Sciatic nerve (tissue), 2 donors: ENCODE measurements around the gene TBX20. TPM values are rescaled to one million over a fixed set of nuclear protein-coding genes. Genes with fewer than 3 reads are reported as not detected.

ENCODE experiments used
- ATAC-seq: fragments of 200-7000 bp; cut with Tn5 transposase; one replicate; pipeline ENCODE4 v1.9.1; 2020; ENCODE audit warnings: mild to moderate bottlenecking, moderate library complexity
- DNase-seq: peaks from one replicate; pipeline ENCODE4 v3.0.0-alpha.2; 2020; ENCODE audit warnings: low spot score
- intact Hi-C: fragments of 100-400 bp; cut with DNase I; formaldehyde crosslinking; loops from one replicate; pipeline ENCODE4 v1.14.2; 2022
- total RNA-seq: library from RNA; stranded (reverse); fragmentation: NEBNext Ultra II Directional; extraction: Animal tissue kit (Norgen Biotek cat#: 25700); gene quantifications from one replicate; pipeline ENCODE4 v1.2.1, GENCODE V29; 2021
- donor health status: DM: no; HTN: no; CAD: no.
- donor health status: DM: no; HTN: no; CAD: no.

TBX20 gene
- not detected for total RNA-seq

- DNase-seq = no peak
- peak; percentile 45 for ATAC-seq
- intact Hi-C loops = no loop called here
Observed at GRCh38 chr7:35253710-35254495, at the start of gene TBX20. TBX20 (minus strand) TSS chr7:35254100; CDS start chr7:35253620, 480 bp downstream.

GRCh38 chr7:35289376-35289775, 35.5 kb upstream of the TBX20 start:
- intact Hi-C loops = no loop called here
- DNase-seq (no peak), ATAC-seq (no peak)

GRCh38 chr7:35286986-35287385, 33.1 kb upstream of the TBX20 start:
- no peak for DNase-seq
- intact Hi-C loops = no loop called here
- no peak for ATAC-seq

GRCh38 chr7:35286422-35286821, 32.5 kb upstream of the TBX20 start:
- intact Hi-C loops = no loop called here
- DNase-seq (no peak), ATAC-seq (no peak)

DNA sequence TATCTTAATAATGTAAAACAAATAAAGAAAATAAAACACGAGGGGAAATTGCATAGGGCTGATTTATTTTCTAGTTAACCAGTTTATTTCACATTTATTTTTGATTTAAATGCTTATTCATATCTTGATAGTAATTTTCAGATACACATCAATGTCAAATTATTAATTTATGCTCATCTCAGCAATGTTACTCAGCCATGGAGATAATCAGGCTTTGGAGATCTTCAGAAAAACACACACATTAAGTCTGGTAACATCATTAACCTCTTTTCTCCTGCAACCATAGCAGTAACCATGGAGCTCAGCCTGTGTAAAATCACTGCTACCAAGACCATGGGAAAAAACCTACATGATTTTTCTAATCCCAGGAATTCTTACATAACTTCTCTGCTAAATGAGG, 31.9 kb upstream of the TBX20 start:
- ATAC-seq = no peak
- DNase-seq = no peak
- intact Hi-C loops = no loop called here

DNA sequence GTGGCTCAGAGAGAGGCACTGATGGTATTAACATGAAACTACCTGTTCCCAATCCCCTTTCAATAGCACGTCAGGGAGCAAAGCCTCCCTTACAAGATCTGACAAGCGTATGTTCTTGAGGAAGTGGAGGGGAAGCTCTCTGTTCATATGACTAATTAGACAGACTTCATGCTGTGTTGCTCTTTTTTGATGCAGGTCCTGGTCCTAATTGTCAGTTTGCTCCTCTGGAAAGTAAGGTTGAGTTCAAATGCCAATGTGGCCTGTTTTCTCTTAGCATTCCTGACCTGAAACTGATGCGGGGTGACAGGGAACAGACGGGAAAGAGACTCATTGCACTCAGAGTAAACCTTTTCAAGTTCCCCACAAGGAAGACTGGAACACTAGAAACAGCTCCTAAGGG, 27.0 kb upstream of the TBX20 start:
- no peak for ATAC-seq
- DNase-seq = no peak
- intact Hi-C loops = no loop called here

DNA sequence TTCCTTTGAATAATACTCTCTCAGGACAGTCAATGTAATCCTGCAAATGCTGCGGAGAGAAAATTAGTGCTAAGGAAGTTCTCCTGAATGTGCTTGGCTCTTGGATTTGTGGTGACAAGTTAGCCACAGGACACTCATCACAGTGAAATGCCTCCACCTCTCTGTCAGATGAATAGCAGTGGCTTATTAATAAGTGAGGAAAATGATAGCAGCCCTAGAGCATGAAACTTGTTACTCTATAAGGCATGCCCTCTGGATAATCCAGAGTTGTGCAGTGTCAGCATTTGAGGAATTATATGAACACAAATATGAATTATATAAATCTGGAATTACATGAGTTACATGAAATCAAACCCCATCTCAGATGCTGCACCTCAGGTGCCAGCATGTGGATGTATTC, 23.5 kb upstream of the TBX20 start:
- no peak for DNase-seq
- no peak for ATAC-seq
- intact Hi-C loops = no loop called here

- intact Hi-C loops = no loop called here
- ATAC-seq = no peak
Observed at GRCh38 chr7:35272246-35272645, 18.3 kb upstream of the TBX20 start.

DNA sequence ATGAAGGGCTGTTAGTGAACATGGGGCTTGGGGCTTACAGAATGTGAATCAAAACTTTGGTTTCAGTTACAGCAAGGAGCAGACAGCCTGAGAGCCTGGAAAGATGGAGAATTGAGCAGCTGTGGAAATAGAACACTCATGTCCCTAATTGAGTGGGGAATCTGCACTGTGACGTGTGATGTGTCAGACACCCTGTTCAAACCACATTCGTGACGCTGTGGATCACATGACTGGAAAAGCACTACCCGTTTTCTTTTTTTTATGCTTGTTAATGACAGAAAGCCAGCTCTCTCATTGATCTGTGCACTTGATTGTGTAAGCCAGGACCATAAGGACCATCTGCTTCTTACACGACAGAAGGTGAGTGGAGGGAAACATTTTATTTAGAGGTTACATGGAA, 15.1 kb upstream of the TBX20 start:
- ATAC-seq = no peak

More at GRCh38 chr7:35272246-35272645, 18.3 kb upstream of the TBX20 start:
- DNase-seq = no peak

DNA sequence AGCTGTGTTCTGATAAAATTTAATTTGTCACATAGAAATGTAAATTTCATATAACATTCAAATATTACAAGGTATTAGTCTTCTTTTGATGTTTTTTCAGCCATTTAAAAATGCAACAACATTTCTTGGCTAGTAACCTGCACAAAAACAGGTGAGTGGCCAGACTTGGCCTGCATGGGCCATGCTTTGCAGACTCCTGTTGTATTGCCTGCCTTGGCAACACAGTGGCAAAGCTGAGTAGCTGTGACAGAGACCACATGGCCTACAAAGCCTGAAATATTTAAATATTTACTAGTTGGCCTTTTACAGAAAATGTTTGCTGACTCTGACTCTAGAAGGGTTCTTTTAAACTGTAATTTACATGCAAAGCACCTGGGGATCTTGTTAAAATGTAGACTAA, 13.5 kb upstream of the TBX20 start:
- DNase-seq (no peak), ATAC-seq (no peak)
- intact Hi-C loops = no loop called here

More for the DNA sequence above, 15.1 kb upstream of the TBX20 start:
- DNase-seq = no peak
- intact Hi-C loops = no loop called here

GRCh38 chr7:35263396-35263795, 9.5 kb upstream of the TBX20 start:
- intact Hi-C loops = no loop called here
- DNase-seq = no peak
- no peak for ATAC-seq

DNA sequence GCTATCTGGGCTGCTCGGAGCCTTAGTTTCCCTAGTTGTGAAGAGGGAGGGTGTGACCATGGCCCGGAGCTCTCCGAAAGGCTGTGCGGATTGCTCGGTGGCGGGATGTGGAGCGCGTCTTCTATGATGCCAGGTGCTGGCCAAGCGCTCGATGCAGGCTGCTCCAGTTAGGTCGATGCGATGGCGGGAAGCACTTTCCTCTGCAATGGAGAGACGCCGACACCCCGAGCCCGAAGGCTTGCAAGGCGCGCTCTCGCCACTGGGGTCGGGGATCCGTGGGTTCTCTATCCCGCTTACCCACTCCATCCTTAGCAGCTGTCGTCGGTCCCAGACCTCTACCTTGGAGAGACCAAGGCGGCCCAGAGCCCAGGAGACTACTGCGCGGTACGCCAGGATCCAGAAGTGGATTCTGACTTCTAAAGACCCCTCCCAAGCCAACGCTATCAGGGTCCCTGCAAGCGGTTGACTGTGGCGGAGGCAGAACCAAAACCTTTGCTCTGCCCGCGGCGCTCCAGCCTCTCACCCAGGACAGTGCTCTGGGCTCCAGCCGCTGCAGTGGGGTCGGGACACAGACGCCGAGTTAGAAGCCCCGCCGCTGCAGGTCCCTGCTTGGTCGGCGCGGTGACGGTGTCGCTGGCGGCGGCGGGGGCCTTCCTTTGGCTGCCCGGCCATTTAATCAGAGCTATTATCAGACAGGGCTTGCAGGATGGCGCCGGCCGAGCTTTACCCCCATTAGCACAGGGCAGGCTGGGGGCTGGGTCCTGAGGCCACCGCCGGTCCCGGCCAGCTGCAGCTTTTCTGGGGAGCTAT, 7.8 kb upstream of the TBX20 start:
- peak; percentile 19 for ATAC-seq
- intact Hi-C loops = no loop called here
- no peak for DNase-seq

DNA sequence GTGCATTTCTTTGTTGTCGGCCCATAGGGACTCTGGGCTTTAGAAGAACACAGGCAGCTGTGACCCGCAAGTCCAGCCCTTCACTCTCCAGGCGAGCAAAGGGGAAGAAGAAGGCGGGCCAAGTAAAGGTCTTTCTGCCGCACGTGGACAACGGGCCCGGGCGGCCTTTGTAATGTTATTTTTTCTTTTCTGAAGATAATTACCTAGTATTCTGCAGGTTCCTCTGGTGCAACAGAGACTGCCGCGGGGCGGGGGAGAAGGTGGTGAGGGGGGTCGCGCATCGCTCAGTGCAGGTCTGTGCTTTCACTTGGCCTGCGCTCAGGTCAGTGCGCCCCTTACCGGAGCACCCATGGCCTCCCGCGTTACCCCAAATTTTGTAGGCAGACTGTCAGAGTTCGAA, 7.1 kb upstream of the TBX20 start:
- DNase-seq (no peak), ATAC-seq (no peak)
- intact Hi-C loops = no loop called here

GRCh38 chr7:35260246-35260645, 6.3 kb upstream of the TBX20 start:
- intact Hi-C loops = no loop called here
- ATAC-seq = no peak

DNA sequence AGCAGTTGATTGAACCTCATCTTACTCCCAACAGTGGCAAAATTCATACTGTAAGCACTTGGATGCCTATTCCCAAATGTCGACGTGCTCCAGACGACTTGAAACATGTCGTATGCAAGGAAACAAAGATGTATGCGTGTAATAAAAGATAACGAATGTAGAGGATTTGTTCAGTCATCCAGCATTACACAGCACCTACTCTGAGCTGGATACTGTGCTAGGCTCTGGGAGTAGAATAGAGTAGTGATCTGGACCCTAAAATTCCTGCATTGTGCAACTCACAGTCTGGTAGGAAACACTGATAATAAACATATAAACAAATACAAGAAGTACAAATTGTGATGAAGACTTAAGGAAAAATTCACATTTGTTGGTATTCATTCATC, 5.6 kb upstream of the TBX20 start:
- intact Hi-C loops = no loop called here

More at GRCh38 chr7:35260246-35260645, 6.3 kb upstream of the TBX20 start:
- DNase-seq = no peak

GRCh38 chr7:35258868-35259522, 5.1 kb upstream of the TBX20 start:
- DNase-seq (no peak), ATAC-seq (no peak)
- intact Hi-C loops = no loop called here

More for the DNA sequence above, 5.6 kb upstream of the TBX20 start:
- DNase-seq = no peak
- no peak for ATAC-seq

- DNase-seq (no peak), ATAC-seq (no peak)
- intact Hi-C loops = no loop called here
Observed at GRCh38 chr7:35258125-35258867, 4.4 kb upstream of the TBX20 start.

DNA sequence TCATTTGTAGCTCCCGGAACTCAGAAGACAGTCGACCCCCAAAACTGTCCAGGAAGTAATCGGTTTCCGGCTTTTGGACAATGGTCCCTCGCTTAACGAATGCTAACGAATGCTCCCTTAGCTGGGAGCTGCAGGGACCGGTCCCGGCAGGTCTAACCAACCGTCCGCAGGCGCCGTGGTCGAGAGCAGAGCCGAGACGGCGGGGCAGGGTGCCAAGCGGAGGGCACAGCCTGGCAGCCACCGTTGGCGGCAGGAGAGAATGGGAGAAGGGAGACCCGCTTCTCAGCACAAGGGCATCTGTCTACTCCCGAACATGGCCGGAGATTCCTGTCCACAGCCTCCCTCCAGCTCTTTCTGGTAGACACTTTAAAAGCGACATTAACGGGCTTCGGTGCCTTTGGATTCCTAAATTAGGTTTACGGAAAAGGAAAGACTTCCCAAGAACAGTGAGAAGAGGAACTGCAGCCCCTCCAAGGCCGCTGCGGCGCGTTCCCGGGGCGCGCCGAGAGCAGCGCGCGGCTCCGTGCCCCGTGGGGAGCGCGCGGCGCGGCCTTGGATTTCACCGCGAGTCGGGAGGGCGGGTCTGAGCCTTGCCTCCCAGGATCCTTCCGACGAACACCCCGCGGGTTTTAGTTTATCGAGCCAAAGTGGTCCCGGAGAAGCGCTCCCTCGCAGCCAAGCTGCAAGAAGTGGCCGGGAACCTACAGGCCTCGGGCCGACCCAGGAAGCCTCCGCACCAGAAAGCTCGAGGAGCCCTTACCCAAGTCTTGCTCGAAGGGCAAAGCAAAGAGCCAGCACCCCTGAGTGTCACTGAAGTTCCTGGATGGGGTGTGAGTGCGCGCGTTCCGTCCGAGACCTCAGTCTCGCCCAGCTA, 3.6 kb upstream of the TBX20 start:
- ATAC-seq = no peak

More for the DNA sequence above, 3.6 kb upstream of the TBX20 start:
- intact Hi-C loops = no loop called here
- DNase-seq = no peak
